SU-DHL-6 (cell line): ENCODE results near the gene FAM107B.

Experiments
- H2AFZ ChIP-seq: fragments of 200-600 bp; sonication (generic); 2 replicates; pipeline ENCODE4 v1.6.1; 2014; ENCODE audit warnings: low read depth, mild to moderate bottlenecking, moderate library complexity, mixed read lengths, antibody characterized with exemption, low read length; ENCODE audit not compliant: severe bottlenecking
- H3F3A ChIP-seq: fragments of 200-600 bp; shearing (Covaris generic); 2 replicates; pipeline ENCODE4 v1.6.0; 2016; ENCODE audit warnings: antibody characterized with exemption, mild to moderate bottlenecking; ENCODE audit not compliant: insufficient read depth
- H3K27ac ChIP-seq: fragments of 200-600 bp; sonication (generic); 2 replicates; pipeline ENCODE4 v1.5.1; 2016; ENCODE audit warnings: low read depth, mild to moderate bottlenecking, low read length, moderate library complexity, mixed read lengths
- H3K27me3 ChIP-seq: fragments of 200-600 bp; sonication (generic), shearing (Covaris generic); 2 replicates; pipeline ENCODE4 v1.6.0; 2014; ENCODE audit warnings: mild to moderate bottlenecking, low read length
- H3K36me3 ChIP-seq: fragments of 200-600 bp; sonication (generic); 2 replicates; pipeline ENCODE4 v1.6.1; 2014; ENCODE audit warnings: mild to moderate bottlenecking, low read length, mixed read lengths
- H3K4me2 ChIP-seq: fragments of 300-600, 200-600 bp; shearing (Covaris generic), sonication (generic); 2 replicates; pipeline ENCODE4 v1.6.0; 2014; ENCODE audit warnings: low read length, low read depth, mild to moderate bottlenecking; ENCODE audit not compliant: poor library complexity, severe bottlenecking
- H3K4me3 ChIP-seq: fragments of 200-600 bp; sonication (generic); 2 replicates; pipeline ENCODE4 v1.5.1; 2014; ENCODE audit warnings: antibody characterized with exemption, low read length, mild to moderate bottlenecking, mixed read lengths; ENCODE audit not compliant: insufficient read depth, poor library complexity, severe bottlenecking
- H3K79me2 ChIP-seq: fragments of 200-600 bp; sonication (generic); 2 replicates; pipeline ENCODE4 v1.6.1; 2014; ENCODE audit warnings: mild to moderate bottlenecking, low read length, moderate library complexity; ENCODE audit not compliant: insufficient read depth
- H3K9ac ChIP-seq: fragments of 200-600 bp; sonication (generic); 2 replicates; pipeline ENCODE4 v1.7.0; 2014; ENCODE audit warnings: mild to moderate bottlenecking, low read length
- H3K9me2 ChIP-seq: fragments of 200-600 bp; sonication (generic); replicated peaks from 2 replicates; pipeline ENCODE4 v1.6.1; 2014; ENCODE audit warnings: low read length; ENCODE audit not compliant: insufficient read depth
- H3K9me3 ChIP-seq: fragments of 200-600 bp; sonication (generic); 2 replicates; pipeline ENCODE4 v1.6.1; 2014; ENCODE audit warnings: low read length, mixed read lengths; ENCODE audit not compliant: insufficient read depth
- H4K20me1 ChIP-seq: fragments of 200-600 bp; sonication (generic); 2 replicates; pipeline ENCODE4 v1.6.1; 2014; ENCODE audit warnings: low read depth, mild to moderate bottlenecking, antibody characterized with exemption, low read length, moderate library complexity, mixed read lengths
- EZH2phosphoT487 ChIP-seq: fragments of 200-600 bp; sonication (generic), shearing (Covaris generic); conservative IDR thresholded peaks from 2 replicates; pipeline ENCODE4 v1.6.1; 2018; ENCODE audit warnings: mild to moderate bottlenecking, antibody characterized with exemption, low read length, moderate library complexity, mixed read lengths
- TF ChIP-seq, protein P1 (sequence below): fragments of 200-600 bp; sonication (generic); IDR thresholded peaks from one replicate; pipeline ENCODE4 v1.5.1; 2017; ENCODE audit warnings: antibody characterized with exemption, mild to moderate bottlenecking, low read length, moderate library complexity; ENCODE audit not compliant: insufficient read depth, poor library complexity, severe bottlenecking

The FAM107B gene

GRCh38 chr10:14687340-14687739 is 87.4 kb downstream of the FAM107B start:
- Histone ChIP-seq H3K9me2 (no peaks in the 10 kb centered on the region), H3K9me3 (no peaks in the 10 kb centered on the region), H4K20me1 (no peaks in the 10 kb centered on the region), H3F3A (no peaks in the 10 kb centered on the region), H3K79me2 (no peaks in the 10 kb centered on the region), H3K27ac (no peak overlapping the region), H3K4me3 (no peak overlapping the region), H3K9ac (no peak overlapping the region), H3K36me3 (no peaks in the 10 kb centered on the region), H2AFZ (no peak overlapping the region), H3K27me3 (no peaks in the 10 kb centered on the region), H3K4me2 (no peak overlapping the region)
- TF ChIP-seq, protein P1, sequence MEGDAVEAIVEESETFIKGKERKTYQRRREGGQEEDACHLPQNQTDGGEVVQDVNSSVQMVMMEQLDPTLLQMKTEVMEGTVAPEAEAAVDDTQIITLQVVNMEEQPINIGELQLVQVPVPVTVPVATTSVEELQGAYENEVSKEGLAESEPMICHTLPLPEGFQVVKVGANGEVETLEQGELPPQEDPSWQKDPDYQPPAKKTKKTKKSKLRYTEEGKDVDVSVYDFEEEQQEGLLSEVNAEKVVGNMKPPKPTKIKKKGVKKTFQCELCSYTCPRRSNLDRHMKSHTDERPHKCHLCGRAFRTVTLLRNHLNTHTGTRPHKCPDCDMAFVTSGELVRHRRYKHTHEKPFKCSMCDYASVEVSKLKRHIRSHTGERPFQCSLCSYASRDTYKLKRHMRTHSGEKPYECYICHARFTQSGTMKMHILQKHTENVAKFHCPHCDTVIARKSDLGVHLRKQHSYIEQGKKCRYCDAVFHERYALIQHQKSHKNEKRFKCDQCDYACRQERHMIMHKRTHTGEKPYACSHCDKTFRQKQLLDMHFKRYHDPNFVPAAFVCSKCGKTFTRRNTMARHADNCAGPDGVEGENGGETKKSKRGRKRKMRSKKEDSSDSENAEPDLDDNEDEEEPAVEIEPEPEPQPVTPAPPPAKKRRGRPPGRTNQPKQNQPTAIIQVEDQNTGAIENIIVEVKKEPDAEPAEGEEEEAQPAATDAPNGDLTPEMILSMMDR = no peak
- no peak for TF ChIP-seq EZH2phosphoT487

GRCh38 chr10:14686356-14686755 is 88.3 kb downstream of the FAM107B start:
- Histone ChIP-seq H4K20me1 (no peaks in the 10 kb centered on the region), H3K9me3 (no peaks in the 10 kb centered on the region), H2AFZ (no peak overlapping the region), H3K9me2 (no peaks in the 10 kb centered on the region), H3K27me3 (no peaks in the 10 kb centered on the region), H3K36me3 (no peaks in the 10 kb centered on the region), H3K4me2 (no peak overlapping the region), H3K9ac (no peak overlapping the region), H3F3A (no peaks in the 10 kb centered on the region), H3K79me2 (no peaks in the 10 kb centered on the region), H3K4me3 (no peak overlapping the region), H3K27ac (no peak overlapping the region)
- TF ChIP-seq EZH2phosphoT487 = no peak
- TF ChIP-seq, protein P1 = no peak

- Histone ChIP-seq H3F3A (no peaks in the 10 kb centered on the region), H3K4me3 (no peak overlapping the region), H2AFZ (no peak overlapping the region), H3K4me2 (no peak overlapping the region), H3K79me2 (no peaks in the 10 kb centered on the region), H3K9me3 (no peaks in the 10 kb centered on the region), H3K9me2 (no peaks in the 10 kb centered on the region), H4K20me1 (no peaks in the 10 kb centered on the region), H3K36me3 (no peaks in the 10 kb centered on the region), H3K27ac (no peak overlapping the region), H3K27me3 (no peaks in the 10 kb centered on the region), H3K9ac (no peak overlapping the region)
- TF ChIP-seq, protein P1 = no peak
- TF ChIP-seq EZH2phosphoT487 = no peak
Observed at GRCh38 chr10:14684354-14684753, 90.3 kb downstream of the FAM107B start.

DNA sequence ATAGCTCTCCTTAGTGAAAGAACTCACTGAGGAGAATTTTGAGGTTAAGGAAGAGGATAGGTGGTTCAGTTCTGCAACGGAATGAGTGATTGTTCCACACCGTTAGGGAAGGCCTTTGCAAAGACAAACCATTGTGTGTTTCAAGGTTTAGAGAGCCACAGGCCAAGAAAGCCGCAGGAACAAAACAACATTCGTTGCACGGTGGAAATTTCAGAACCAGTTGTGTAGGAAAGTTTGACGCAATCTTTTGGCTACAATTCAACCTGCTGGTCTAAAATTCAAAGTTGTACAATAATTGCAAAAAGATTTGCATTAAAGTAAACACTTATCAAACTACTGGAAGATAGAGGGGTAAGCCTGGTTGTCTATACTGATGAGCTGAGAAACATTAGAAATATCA is 91.4 kb downstream of the FAM107B start:
- TF ChIP-seq EZH2phosphoT487 = no peak
- TF ChIP-seq, protein P1 = no peak
- H3K27ac ChIP-seq = no peak overlapping the region
- H2AFZ ChIP-seq = no peak overlapping the region
- no peaks in the 10 kb centered on the region for H3F3A ChIP-seq
- H3K9me3 ChIP-seq = no peaks in the 10 kb centered on the region
- H3K9me2 ChIP-seq = no peaks in the 10 kb centered on the region
- H3K27me3 ChIP-seq = no peaks in the 10 kb centered on the region
- H3K79me2 ChIP-seq = no peaks in the 10 kb centered on the region
- H3K4me3 ChIP-seq = no peak overlapping the region
- no peaks in the 10 kb centered on the region for H4K20me1 ChIP-seq
- H3K36me3 ChIP-seq = no peaks in the 10 kb centered on the region
- no peak overlapping the region for H3K9ac ChIP-seq
- no peak overlapping the region for H3K4me2 ChIP-seq
